ENCODE results near the gene CFAP46.

CFAP46 gene

DNA sequence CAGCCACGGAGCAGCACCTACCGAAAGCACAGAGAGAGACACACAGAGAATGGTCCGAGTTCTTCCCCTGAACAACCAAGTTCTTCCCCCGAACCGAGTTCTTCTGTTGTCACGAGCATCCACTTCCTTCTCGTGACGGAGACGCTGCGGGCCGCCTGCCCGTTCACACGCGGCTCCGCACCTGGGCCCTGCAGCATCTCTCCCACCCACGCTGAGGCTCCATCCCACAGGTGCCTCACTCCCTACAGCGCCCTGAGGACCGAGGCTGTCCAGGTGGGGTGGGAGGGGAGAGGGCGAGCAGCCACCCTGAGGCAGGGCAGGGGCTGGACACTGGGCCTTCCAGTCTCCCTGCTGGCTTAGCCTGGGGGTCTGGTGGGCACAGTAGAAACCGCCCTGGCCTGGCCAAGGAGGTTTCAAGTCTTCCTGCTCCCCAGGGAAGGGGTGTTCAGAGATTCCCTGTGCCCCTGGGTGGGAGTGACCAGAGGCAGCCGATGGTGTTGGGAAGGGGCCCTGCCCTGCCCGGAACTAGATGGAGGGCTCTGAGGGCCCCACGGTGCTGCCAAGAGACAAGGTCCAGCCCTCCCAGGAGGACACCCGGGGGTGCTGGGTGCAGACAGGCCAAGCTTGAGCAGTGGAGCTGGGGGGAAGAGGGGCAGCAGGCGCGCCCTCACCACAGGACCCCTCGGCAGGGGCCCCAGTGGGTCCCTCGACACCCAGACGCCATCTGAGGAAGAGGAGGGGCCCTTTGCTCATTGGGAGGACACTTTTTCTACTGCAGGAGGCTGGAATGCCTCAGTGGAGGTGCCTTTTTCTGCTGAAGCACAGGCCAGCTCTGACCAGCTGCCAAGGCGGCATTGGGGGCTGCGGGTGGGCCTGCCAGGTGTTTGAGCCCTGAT, 151.2 kb downstream of the CFAP46 start:
- DNase-seq: no peak
- Histone ChIP-seq H3K36me3 (no peaks in the 10 kb centered on the region), H3K27ac (no peak overlapping the region), H3K9me3 (no peaks in the 10 kb centered on the region), H3K4me3 (no peak overlapping the region), H3K27me3 (peaks cover 0 to 79% of the 10 kb centered on the region in 2 donors), H3K4me1 (peaks cover 0 to 22% (median 19%) of the 10 kb centered on the region in 4 donors)
- TF ChIP-seq CTCF (IDR thresholded peaks at IDR 0.05): no peak
- intact Hi-C loops (cut with DNase I; ENCODE audit: low total_unique reads): no loop called here

GRCh38 chr10:132790470-132790869, 151.9 kb downstream of the CFAP46 start:
- Histone ChIP-seq H3K27me3 (peaks cover 0 to 84% of the 10 kb centered on the region in 2 donors), H3K4me1 (peaks cover 0 to 27% (median 23%) of the 10 kb centered on the region in 4 donors), H3K36me3 (no peaks in the 10 kb centered on the region), H3K27ac (no peak overlapping the region), H3K9me3 (no peaks in the 10 kb centered on the region), H3K4me3 (no peak overlapping the region)
- no peak for TF ChIP-seq CTCF (IDR thresholded peaks at IDR 0.05)
- intact Hi-C loops (cut with DNase I; ENCODE audit: low total_unique reads): no loop called here
- DNase-seq: no peak

- peaks cover 0 to 35% (median 30%) of the 10 kb centered on the region in 4 donors for H3K4me1 ChIP-seq
- TF ChIP-seq CTCF (IDR thresholded peaks at IDR 0.05): no peak
- DNase-seq: no peak
Measured at GRCh38 chr10:132789659-132790148, 152.7 kb downstream of the CFAP46 start.

GRCh38 chr10:132788831-132789219, 153.5 kb downstream of the CFAP46 start:
- peaks cover 0 to 88% of the 10 kb centered on the region in 2 donors for H3K27me3 ChIP-seq
- H3K4me3 ChIP-seq: no peak overlapping the region
- no peak for TF ChIP-seq CTCF (IDR thresholded peaks at IDR 0.05)
- H3K27ac ChIP-seq: no peak overlapping the region
- peaks cover 0 to 10% (median 7%) of the 10 kb centered on the region in 3 donors for H3K9me3 ChIP-seq
- H3K36me3 ChIP-seq: peaks cover 0 to 2% (median 0%) of the 10 kb centered on the region in 3 donors
- H3K4me1 ChIP-seq: peaks cover 0 to 39% (median 32%) of the 10 kb centered on the region in 4 donors
- no peak for DNase-seq
- intact Hi-C loops (cut with DNase I; ENCODE audit: low total_unique reads): no loop called here

More at GRCh38 chr10:132789659-132790148, 152.7 kb downstream of the CFAP46 start:
- no peak overlapping the region for H3K4me3 ChIP-seq
- intact Hi-C loops (cut with DNase I; ENCODE audit: low total_unique reads): no loop called here
- peaks cover 0 to 2% (median 0%) of the 10 kb centered on the region in 3 donors for H3K9me3 ChIP-seq
- H3K36me3 ChIP-seq: no peaks in the 10 kb centered on the region
- H3K27ac ChIP-seq: no peak overlapping the region
- peaks cover 0 to 88% of the 10 kb centered on the region in 2 donors for H3K27me3 ChIP-seq

- DNase-seq: no peak
- H3K4me3 ChIP-seq: no peak overlapping the region
Measured at GRCh38 chr10:132788180-132788830, 154.1 kb downstream of the CFAP46 start.

More at GRCh38 chr10:132788180-132788830, 154.1 kb downstream of the CFAP46 start:
- Histone ChIP-seq H3K36me3 (peaks cover 4 to 7% (median 4%) of the 10 kb centered on the region in 3 donors), H3K27ac (no peak overlapping the region), H3K4me1 (peaks cover 0 to 39% (median 32%) of the 10 kb centered on the region in 4 donors), H3K27me3 (peaks cover 0 to 88% of the 10 kb centered on the region in 2 donors), H3K9me3 (peaks cover 0 to 14% (median 13%) of the 10 kb centered on the region in 3 donors)
- no peak for TF ChIP-seq CTCF (IDR thresholded peaks at IDR 0.05)
- intact Hi-C loops (cut with DNase I; ENCODE audit: low total_unique reads): no loop called here

Measured in tibial artery (tissue), 4 donors.